GM12878 (cell line): ENCODE data around the gene ATP1B2. TPM values are rescaled to one million over a fixed set of nuclear protein-coding genes. Genes with fewer than 3 reads are reported as not detected.

Experiments
- ASH2L ChIP-seq: fragments of 300-600, 200-600 bp; sonication (generic); IDR thresholded peaks from 2 replicates; pipeline ENCODE4 v1.6.1; 2017; ENCODE audit warnings: low read depth, mild to moderate bottlenecking, borderline replicate concordance
- FOXK2 ChIP-seq: fragments of 450-650 bp; IDR thresholded peaks from 2 replicates; pipeline ENCODE4 v1.6.1; 2017; ENCODE audit warnings: mild to moderate bottlenecking, moderate library complexity
- NBN ChIP-seq: fragments of 450-650 bp; IDR thresholded peaks from 2 replicates; pipeline ENCODE4 v1.6.1; 2016
- PAX8 ChIP-seq: fragments of 450-650 bp; IDR thresholded peaks from 2 replicates; pipeline ENCODE4 v1.6.1; 2017; ENCODE audit warnings: mild to moderate bottlenecking, moderate library complexity
- POLR2AphosphoS2 ChIP-seq: IDR thresholded peaks from 2 replicates; pipeline ENCODE4 v1.6.1; 2011; ENCODE audit warnings: low read depth, mild to moderate bottlenecking, low read length, improper control_type of control experiment, moderate library complexity
- POLR2AphosphoS5 ChIP-seq: IDR thresholded peaks from 2 replicates; pipeline ENCODE4 v1.6.1; 2011; ENCODE audit warnings: mild to moderate bottlenecking, low read length, inconsistent platforms
- SIX5 ChIP-seq: IDR thresholded peaks from 2 replicates; pipeline ENCODE4 v1.6.1; 2011; ENCODE audit warnings: mild to moderate bottlenecking, low read depth, low read length, moderate library complexity; ENCODE audit not compliant: severe bottlenecking
- TCF3 ChIP-seq: IDR thresholded peaks from 2 replicates; pipeline ENCODE4 v1.6.1; 2012; ENCODE audit warnings: low read depth, mild to moderate bottlenecking, low read length, borderline replicate concordance; ENCODE audit not compliant: insufficient read depth
- ZNF274 ChIP-seq: IDR thresholded peaks from one replicate; pipeline ENCODE4 v1.8.0; 2011; ENCODE audit not compliant: insufficient read length, insufficient read depth
- polyA plus RNA-seq, 11 experiments: library from polyadenylated mRNA; depleted of rRNA in 4 of 11; unstranded in 6 of 11; stranded (reverse) in 5 of 11; fragments of >200 nt; fragmentation: Nextera tagmentation in 4 of 11; fragmentation: Illumina TruSeq in 1 of 11; extraction: Ambion mirVana in 4 of 11; extraction: Trizol in 1 of 11; gene quantifications; 1 replicate in 1 of 11; 2 replicates in 10 of 11; pipeline versions ENCODE4 v1.2.1 to v1.2.3, GENCODE V29; 2011 to 2016; ENCODE audit warnings: inconsistent platforms in 2 of 11, missing spikeins in 2 of 11, low read depth in 1 of 11
- total RNA-seq, 4 experiments: library from RNA; depleted of rRNA in 3 of 4; stranded (reverse); fragments of >200 nt in 3 of 4; fragmentation: Illumina TruSeq in 1 of 4; extraction: Trizol in 1 of 4; gene quantifications; 2 replicates each; pipeline versions ENCODE4 v1.2.1 to v1.2.3, GENCODE V29; 2013 to 2021
- TF ChIP-seq, protein P1 (sequence below): fragments of 450-650 bp; IDR thresholded peaks from 2 replicates; pipeline ENCODE4 v1.6.1; 2017; ENCODE audit warnings: low read depth, mild to moderate bottlenecking, moderate library complexity
- TF ChIP-seq, protein P2 (sequence below): fragments of 450-650 bp; IDR thresholded peaks from 2 replicates; pipeline ENCODE4 v1.6.1; 2018; ENCODE audit warnings: mild to moderate bottlenecking, low read depth, moderate library complexity; ENCODE audit not compliant: partially characterized antibody
- TF ChIP-seq, protein P3 (sequence below): fragments of 450-650 bp; IDR thresholded peaks from 2 replicates; pipeline ENCODE4 v1.6.1; 2017; ENCODE audit warnings: mild to moderate bottlenecking, low read depth, inconsistent platforms; ENCODE audit not compliant: poor library complexity, severe bottlenecking
- TF ChIP-seq, protein P4 (sequence below): fragments of 450-650 bp; IDR thresholded peaks from 2 replicates; pipeline ENCODE4 v1.6.1; 2017; ENCODE audit warnings: mild to moderate bottlenecking, moderate library complexity
- TF ChIP-seq, protein P5 (sequence below): fragments of 450-650 bp; formaldehyde crosslinking; IDR thresholded peaks from 2 replicates; pipeline ENCODE4 v1.5.0; 2022; ENCODE audit warnings: mild to moderate bottlenecking, missing genetic modification characterization

Gene ATP1B2
- total and polyA plus RNA-seq, 10 of the 15 experiments (the other 5 are each of a cell fraction or from before 2014, with no cell fraction given), result 0.03 to 0.29 (median 0.15) TPM; not detected in 3

DNA sequence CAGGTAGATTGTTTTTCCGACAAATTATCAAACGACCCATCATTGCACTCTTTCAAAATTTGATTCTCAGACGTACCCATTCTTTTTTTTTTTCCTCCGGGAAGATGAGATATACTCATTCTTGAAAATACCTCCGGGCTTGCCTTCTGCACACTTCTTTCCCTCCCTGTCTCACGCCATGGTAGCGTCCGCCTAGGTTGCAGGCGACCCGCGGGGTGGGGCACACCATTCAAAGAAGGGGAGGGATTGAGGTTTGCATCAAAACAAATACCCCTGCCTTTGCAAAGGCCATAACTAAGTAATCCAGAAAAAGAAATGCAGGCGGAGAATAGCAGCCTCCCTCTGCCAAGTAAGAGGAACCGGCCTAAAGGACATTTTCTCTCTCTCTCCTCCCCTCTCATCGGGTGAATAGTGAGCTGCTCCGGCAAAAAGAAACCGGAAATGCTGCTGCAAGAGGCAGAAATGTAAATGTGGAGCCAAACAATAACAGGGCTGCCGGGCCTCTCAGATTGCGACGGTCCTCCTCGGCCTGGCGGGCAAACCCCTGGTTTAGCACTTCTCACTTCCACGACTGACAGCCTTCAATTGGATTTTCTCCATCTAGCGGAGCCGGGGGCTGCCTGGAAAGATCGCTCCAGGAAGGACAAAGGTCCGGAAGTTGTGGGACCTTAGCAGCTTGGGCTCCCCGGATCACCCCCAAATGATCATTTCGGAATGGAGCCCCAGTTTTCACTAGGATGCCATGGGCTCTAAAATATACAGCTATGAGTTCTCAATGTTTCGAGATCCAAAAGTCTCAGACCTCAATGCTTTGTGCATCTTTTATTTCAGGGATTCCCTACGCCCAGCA is 35.7 kb downstream of the ATP1B2 start (continued):
- TF ChIP-seq, protein P1, sequence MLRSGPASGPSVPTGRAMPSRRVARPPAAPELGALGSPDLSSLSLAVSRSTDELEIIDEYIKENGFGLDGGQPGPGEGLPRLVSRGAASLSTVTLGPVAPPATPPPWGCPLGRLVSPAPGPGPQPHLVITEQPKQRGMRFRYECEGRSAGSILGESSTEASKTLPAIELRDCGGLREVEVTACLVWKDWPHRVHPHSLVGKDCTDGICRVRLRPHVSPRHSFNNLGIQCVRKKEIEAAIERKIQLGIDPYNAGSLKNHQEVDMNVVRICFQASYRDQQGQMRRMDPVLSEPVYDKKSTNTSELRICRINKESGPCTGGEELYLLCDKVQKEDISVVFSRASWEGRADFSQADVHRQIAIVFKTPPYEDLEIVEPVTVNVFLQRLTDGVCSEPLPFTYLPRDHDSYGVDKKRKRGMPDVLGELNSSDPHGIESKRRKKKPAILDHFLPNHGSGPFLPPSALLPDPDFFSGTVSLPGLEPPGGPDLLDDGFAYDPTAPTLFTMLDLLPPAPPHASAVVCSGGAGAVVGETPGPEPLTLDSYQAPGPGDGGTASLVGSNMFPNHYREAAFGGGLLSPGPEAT, result peak; percentile 92
- TF ChIP-seq TCF3, result peak; percentile 55; the same call in 1 of the 2 replicates
- TF ChIP-seq, protein P2, sequence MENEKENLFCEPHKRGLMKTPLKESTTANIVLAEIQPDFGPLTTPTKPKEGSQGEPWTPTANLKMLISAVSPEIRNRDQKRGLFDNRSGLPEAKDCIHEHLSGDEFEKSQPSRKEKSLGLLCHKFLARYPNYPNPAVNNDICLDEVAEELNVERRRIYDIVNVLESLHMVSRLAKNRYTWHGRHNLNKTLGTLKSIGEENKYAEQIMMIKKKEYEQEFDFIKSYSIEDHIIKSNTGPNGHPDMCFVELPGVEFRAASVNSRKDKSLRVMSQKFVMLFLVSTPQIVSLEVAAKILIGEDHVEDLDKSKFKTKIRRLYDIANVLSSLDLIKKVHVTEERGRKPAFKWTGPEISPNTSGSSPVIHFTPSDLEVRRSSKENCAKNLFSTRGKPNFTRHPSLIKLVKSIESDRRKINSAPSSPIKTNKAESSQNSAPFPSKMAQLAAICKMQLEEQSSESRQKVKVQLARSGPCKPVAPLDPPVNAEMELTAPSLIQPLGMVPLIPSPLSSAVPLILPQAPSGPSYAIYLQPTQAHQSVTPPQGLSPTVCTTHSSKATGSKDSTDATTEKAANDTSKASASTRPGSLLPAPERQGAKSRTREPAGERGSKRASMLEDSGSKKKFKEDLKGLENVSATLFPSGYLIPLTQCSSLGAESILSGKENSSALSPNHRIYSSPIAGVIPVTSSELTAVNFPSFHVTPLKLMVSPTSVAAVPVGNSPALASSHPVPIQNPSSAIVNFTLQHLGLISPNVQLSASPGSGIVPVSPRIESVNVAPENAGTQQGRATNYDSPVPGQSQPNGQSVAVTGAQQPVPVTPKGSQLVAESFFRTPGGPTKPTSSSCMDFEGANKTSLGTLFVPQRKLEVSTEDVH, result no peak
- peak; percentile 87 for TF ChIP-seq POLR2AphosphoS5
- TF ChIP-seq, protein P3, sequence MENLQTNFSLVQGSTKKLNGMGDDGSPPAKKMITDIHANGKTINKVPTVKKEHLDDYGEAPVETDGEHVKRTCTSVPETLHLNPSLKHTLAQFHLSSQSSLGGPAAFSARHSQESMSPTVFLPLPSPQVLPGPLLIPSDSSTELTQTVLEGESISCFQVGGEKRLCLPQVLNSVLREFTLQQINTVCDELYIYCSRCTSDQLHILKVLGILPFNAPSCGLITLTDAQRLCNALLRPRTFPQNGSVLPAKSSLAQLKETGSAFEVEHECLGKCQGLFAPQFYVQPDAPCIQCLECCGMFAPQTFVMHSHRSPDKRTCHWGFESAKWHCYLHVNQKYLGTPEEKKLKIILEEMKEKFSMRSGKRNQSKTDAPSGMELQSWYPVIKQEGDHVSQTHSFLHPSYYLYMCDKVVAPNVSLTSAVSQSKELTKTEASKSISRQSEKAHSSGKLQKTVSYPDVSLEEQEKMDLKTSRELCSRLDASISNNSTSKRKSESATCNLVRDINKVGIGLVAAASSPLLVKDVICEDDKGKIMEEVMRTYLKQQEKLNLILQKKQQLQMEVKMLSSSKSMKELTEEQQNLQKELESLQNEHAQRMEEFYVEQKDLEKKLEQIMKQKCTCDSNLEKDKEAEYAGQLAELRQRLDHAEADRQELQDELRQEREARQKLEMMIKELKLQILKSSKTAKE, result peak; percentile 100
- TF ChIP-seq, protein P4, sequence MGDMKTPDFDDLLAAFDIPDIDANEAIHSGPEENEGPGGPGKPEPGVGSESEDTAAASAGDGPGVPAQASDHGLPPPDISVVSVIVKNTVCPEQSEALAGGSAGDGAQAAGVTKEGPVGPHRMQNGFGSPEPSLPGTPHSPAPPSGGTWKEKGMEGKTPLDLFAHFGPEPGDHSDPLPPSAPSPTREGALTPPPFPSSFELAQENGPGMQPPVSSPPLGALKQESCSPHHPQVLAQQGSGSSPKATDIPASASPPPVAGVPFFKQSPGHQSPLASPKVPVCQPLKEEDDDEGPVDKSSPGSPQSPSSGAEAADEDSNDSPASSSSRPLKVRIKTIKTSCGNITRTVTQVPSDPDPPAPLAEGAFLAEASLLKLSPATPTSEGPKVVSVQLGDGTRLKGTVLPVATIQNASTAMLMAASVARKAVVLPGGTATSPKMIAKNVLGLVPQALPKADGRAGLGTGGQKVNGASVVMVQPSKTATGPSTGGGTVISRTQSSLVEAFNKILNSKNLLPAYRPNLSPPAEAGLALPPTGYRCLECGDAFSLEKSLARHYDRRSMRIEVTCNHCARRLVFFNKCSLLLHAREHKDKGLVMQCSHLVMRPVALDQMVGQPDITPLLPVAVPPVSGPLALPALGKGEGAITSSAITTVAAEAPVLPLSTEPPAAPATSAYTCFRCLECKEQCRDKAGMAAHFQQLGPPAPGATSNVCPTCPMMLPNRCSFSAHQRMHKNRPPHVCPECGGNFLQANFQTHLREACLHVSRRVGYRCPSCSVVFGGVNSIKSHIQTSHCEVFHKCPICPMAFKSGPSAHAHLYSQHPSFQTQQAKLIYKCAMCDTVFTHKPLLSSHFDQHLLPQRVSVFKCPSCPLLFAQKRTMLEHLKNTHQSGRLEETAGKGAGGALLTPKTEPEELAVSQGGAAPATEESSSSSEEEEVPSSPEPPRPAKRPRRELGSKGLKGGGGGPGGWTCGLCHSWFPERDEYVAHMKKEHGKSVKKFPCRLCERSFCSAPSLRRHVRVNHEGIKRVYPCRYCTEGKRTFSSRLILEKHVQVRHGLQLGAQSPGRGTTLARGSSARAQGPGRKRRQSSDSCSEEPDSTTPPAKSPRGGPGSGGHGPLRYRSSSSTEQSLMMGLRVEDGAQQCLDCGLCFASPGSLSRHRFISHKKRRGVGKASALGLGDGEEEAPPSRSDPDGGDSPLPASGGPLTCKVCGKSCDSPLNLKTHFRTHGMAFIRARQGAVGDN, result 0 out of 2 replicates have a peak, but pooled peaks have one; percentile 20
- TF ChIP-seq, protein P5, sequence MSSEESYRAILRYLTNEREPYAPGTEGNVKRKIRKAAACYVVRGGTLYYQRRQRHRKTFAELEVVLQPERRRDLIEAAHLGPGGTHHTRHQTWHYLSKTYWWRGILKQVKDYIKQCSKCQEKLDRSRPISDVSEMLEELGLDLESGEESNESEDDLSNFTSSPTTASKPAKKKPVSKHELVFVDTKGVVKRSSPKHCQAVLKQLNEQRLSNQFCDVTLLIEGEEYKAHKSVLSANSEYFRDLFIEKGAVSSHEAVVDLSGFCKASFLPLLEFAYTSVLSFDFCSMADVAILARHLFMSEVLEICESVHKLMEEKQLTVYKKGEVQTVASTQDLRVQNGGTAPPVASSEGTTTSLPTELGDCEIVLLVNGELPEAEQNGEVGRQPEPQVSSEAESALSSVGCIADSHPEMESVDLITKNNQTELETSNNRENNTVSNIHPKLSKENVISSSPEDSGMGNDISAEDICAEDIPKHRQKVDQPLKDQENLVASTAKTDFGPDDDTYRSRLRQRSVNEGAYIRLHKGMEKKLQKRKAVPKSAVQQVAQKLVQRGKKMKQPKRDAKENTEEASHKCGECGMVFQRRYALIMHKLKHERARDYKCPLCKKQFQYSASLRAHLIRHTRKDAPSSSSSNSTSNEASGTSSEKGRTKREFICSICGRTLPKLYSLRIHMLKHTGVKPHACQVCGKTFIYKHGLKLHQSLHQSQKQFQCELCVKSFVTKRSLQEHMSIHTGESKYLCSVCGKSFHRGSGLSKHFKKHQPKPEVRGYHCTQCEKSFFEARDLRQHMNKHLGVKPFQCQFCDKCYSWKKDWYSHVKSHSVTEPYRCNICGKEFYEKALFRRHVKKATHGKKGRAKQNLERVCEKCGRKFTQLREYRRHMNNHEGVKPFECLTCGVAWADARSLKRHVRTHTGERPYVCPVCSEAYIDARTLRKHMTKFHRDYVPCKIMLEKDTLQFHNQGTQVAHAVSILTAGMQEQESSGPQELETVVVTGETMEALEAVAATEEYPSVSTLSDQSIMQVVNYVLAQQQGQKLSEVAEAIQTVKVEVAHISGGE, result no peak
- peak; percentile 76; the same call in 1 of the 2 replicates for TF ChIP-seq POLR2AphosphoS2
- TF ChIP-seq PAX8, result no peak
- peak; percentile 94 for TF ChIP-seq NBN
- no peak for TF ChIP-seq ASH2L
- peak; percentile 48 for TF ChIP-seq SIX5
- TF ChIP-seq ZNF274, result no peak
- TF ChIP-seq FOXK2, result peak; percentile 100
